Measurements from ENCODE around the gene LAMB1.
"Not testable (repeated sequence)": the region's sequence is repeated elsewhere in the genome, so short reads cannot be mapped to it uniquely, and the experiment has no call there.

LAMB1 gene

DNA sequence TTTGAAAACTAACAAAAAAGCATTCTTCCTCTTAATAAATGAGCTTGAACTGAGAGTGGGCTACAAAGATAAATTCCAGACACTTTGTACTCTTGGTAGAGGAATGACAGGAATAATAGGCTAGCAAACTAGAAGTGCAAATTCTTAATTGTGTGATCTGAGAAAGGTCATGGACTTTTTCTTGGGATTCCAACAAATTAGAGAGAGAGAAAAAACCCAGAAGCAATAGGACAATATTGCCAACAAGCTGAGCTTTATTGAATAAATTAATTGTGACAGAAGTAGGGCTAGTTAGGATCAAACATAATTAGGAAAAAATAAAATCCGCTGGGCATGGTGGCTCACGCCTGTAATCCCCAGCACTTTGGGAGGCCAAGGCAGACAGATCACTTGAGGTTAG is 41.4 kb upstream of the LAMB1 start:
- no peak overlapping the region for H3K4me3 ChIP-seq (ENCODE audit: low read depth, low read length)
- no peak for TF ChIP-seq CTCF (IDR thresholded peaks at IDR 0.05; ENCODE audit: low read depth, low read length)

- no peak for TF ChIP-seq CTCF (IDR thresholded peaks at IDR 0.05; ENCODE audit: low read depth, low read length)
- H3K4me3 ChIP-seq (ENCODE audit: low read depth, low read length) = no peak overlapping the region
These were observed 36.0 kb upstream of the LAMB1 start for GRCh38 chr7:108038986-108039385.

DNA sequence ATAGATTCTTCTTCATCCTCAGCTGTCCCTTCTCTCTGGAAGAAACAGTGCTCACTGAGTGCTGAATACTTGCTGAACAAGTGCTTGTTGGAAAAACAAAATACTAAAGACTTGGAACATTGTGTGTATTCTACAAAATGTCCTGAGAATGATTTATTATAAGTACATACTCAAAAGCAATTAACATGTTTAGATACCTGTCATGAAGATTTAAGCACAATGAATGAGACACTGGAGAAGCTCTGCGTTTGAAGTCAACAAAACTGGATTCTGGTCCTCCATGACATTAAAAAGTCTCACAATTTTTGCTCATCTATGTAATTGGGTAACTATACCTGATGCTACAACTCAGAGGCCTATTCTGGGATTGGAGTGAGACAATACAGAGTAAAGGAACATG is 34.8 kb upstream of the LAMB1 start:
- H3K4me3 ChIP-seq (ENCODE audit: low read depth, low read length) = no peak overlapping the region
- no peak for TF ChIP-seq CTCF (IDR thresholded peaks at IDR 0.05; ENCODE audit: low read depth, low read length)

DNA sequence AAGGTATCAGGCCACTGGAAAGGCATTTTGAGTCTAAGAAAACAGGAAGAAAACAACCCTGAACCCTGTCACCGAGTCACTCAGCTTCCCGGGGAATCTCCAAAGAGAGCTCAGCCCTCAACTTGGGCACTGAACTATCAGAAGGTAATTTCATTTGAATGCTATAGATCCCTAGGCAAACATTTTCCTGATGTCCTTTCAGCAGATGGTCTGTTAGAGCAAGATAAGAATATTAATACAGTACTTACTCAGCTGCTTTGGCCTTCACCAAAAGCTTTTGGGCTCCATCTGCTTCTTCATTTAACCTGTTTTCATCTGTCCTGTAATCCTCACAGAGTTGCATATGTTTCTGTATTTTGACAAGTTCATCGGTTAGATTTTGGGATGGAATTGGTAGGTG is 34.2 kb upstream of the LAMB1 start:
- TF ChIP-seq CTCF (IDR thresholded peaks at IDR 0.05; ENCODE audit: low read depth, low read length) = no peak
- no peak overlapping the region for H3K4me3 ChIP-seq (ENCODE audit: low read depth, low read length)

DNA sequence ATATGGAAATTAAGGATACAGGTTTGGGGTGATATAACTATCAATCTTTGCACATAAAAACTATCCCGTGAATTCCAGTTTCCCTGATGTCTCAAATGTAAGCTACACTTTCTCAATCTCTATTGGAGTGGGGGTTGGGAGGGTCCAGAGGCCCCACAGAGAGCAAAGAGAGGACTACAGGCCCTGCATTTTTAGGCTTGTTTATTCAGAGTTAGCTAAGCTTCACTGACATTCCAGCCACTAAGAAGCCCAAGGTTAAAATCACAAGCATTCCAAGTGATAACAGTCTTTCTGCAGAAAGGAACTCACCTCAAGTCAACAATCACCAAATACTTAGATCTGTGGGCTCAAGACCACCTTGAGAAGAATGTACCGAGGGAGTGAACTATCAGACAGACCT is 31.6 kb upstream of the LAMB1 start:
- no peak overlapping the region for H3K4me3 ChIP-seq (ENCODE audit: low read depth, low read length)
- TF ChIP-seq CTCF (IDR thresholded peaks at IDR 0.05; ENCODE audit: low read depth, low read length) = no peak

DNA sequence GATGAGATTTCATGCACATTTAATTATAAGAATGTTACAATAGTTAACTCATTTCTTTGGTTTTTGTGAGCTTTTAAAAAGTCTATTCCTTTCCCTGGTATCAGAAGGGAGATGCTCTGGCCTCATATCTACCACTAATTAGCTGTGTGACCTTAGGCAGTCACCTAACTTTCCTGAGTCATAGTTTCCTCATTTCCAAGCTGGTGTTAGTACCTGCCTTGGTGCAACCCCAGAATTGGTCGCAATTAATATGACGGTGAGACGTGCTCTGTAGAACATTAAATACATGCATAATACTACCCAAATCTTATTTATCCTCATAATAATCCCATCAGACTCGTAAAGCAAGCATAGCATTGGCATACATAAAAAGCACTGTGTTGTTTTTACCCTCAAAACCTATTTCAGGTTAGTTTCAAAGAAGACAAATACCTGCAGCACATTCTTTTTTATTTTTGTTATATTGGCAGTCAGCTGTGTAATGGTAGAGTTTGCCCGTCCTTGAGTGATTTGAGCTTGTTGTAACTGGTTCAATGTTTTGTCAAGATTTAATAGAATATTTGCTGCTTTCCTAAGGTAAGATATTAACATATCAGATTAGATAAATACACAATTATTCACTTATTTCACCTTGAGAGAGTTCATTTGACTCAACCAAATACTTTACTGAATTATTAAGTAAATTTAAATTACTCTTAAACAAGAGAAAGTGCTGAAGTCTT is 31.0 kb upstream of the LAMB1 start:
- no peak overlapping the region for H3K4me3 ChIP-seq (ENCODE audit: low read depth, low read length)
- no peak for TF ChIP-seq CTCF (IDR thresholded peaks at IDR 0.05; ENCODE audit: low read depth, low read length)

DNA sequence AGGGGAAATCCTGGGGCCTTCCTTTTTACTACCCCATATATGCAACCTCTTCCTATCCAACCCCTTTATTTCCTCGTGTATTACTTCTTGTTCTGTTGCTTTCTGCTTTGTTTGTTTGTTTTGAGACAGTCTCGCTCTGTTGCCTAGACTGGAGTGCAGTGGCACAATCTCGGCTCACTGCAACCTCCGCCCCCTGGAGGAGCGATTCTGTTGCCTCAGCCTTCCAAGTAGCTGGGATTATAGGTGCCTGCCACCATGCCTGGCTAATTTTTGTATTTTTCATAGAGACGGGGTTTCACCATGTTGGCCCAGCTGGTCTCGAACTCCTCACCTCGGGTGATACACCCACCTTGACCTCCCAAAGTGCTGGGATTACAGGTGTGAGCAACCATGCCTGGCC is 30.3 kb upstream of the LAMB1 start:
- H3K4me3 ChIP-seq (ENCODE audit: low read depth, low read length) = not testable (repeated sequence)

- H3K4me3 ChIP-seq (ENCODE audit: low read depth, low read length) = no peak overlapping the region
- TF ChIP-seq CTCF (IDR thresholded peaks at IDR 0.05; ENCODE audit: low read depth, low read length) = no peak
These were observed 27.6 kb upstream of the LAMB1 start for GRCh38 chr7:108030516-108030915.

All from WI38 (cell line).